Measurements from ENCODE around the gene MYH13. TPM values are rescaled to one million over a fixed set of nuclear protein-coding genes. Genes with fewer than 3 reads are reported as not detected.

The MYH13 gene
- total and polyA plus RNA-seq, 10 of the 15 experiments (the other 5 are each of a cell fraction or from before 2014, with no cell fraction given) = 0.01 to 0.04 (median 0.03) TPM; not detected in 4

GRCh38 chr17:10360578-10360977 is 12.2 kb downstream of the MYH13 start:
- RAD21 ChIA-PET (ENCODE audit: unreplicated experiment) = no interaction called here
- Histone ChIP-seq H3K27ac (ENCODE audit: control insufficient read depth, insufficient read depth) (no peak overlapping the region), H3K9me3 (replicated peaks; ENCODE audit: control insufficient read depth, insufficient read depth, low read length) (no peaks in the 10 kb centered on the region), H4K20me1 (ENCODE audit: control insufficient read depth, insufficient read depth) (no peaks in the 10 kb centered on the region), H2AFZ (ENCODE audit: control insufficient read depth, low read depth, low read length) (no peak overlapping the region), H3K79me2 (ENCODE audit: control insufficient read depth, insufficient read depth, low read length) (no peaks in the 10 kb centered on the region), H3K9ac (ENCODE audit: control insufficient read depth, insufficient read depth, low read length) (no peak overlapping the region), H3K27me3 (replicated peaks in 1 of 2; ENCODE audit: control insufficient read depth in 2 of 2, insufficient read depth in 2 of 2, low read length in 1 of 2) (no peaks in the 10 kb centered on the region), H3K4me3 (no peak overlapping the region), H3K4me2 (ENCODE audit: control insufficient read depth, insufficient read depth) (no peak overlapping the region), H3K4me1 (ENCODE audit: control insufficient read depth, insufficient read depth, low read length) (no peaks in the 10 kb centered on the region), H3K36me3 (ENCODE audit: control insufficient read depth in 2 of 2, insufficient read depth in 2 of 2, low read length in 1 of 2) (no peaks in the 10 kb centered on the region)
- no peak for ATAC-seq
- SMC1A ChIA-PET (ENCODE audit: uncharacterized antibody, unreplicated experiment) = no interaction called here
- BruUV-seq (replicated peaks) = no TSS peak
- intact Hi-C loops (cut with micrococcal nuclease; ENCODE audit: unreplicated experiment) = no loop called here
- in situ Hi-C loops (cut with MboI) = no loop called here
- TF ChIP-seq CREB1 (IDR thresholded peaks at IDR 0.05; ENCODE audit: low read depth) (no peak), CHD1 (IDR thresholded peaks at IDR 0.05; ENCODE audit: low read depth, low read length) (no peak), JUND (IDR thresholded peaks at IDR 0.05; ENCODE audit: low read depth, low read length) (no peak), NFYB (IDR thresholded peaks at IDR 0.05; ENCODE audit: insufficient read depth, low read depth, low read length) (no peak), NFYA (IDR thresholded peaks at IDR 0.05; ENCODE audit: borderline replicate concordance, low read depth, low read length) (no peak), SUPT20H (IDR thresholded peaks at IDR 0.05; ENCODE audit: borderline replicate concordance, control insufficient read depth, low read depth, low read length) (no peak), RFX5 (IDR thresholded peaks at IDR 0.05; ENCODE audit: low read depth, low read length) (no peak), POU2F2 (IDR thresholded peaks at IDR 0.05; ENCODE audit: borderline replicate concordance, low read depth, low read length) (no peak), SMC3 (IDR thresholded peaks at IDR 0.05; ENCODE audit: borderline replicate concordance, low read length) (no peak), TARDBP (IDR thresholded peaks at IDR 0.05; ENCODE audit: borderline replicate concordance) (no peak), GATAD2B (conservative IDR thresholded peaks at IDR 0.05; ENCODE audit: low read depth) (no peak), CBFB (IDR thresholded peaks at IDR 0.05; ENCODE audit: low read depth) (no peak), SMARCA5 (IDR thresholded peaks at IDR 0.05) (no peak), STAT3 (IDR thresholded peaks at IDR 0.05; ENCODE audit: low read depth, low read length) (no peak), BHLHE40 (IDR thresholded peaks at IDR 0.05; ENCODE audit: borderline replicate concordance in 1 of 2, low read depth in 2 of 2, low read length in 1 of 2) (no peak), ATF2 (IDR thresholded peaks at IDR 0.05; ENCODE audit: low read length) (no peak), HDAC2 (IDR thresholded peaks at IDR 0.05) (no peak), NR2C1 (IDR thresholded peaks at IDR 0.05) (no peak), MXI1 (IDR thresholded peaks at IDR 0.05; ENCODE audit: low read depth, low read length) (no peak), PAX8 (IDR thresholded peaks at IDR 0.05) (no peak)
- DNase-seq (ENCODE audit: low read depth, low spot score) = no peak
- CTCF ChIA-PET = no interaction called here
- POLR2A ChIA-PET = no interaction called here
- no peak for FAIRE-seq

Data from GM12878 (cell line).